DOHH2 (cell line): ENCODE results near the gene NPIPB8.
A peak's percentile ranks its signal among the peaks of the same experiment; 100 is the strongest.
"Not testable (repeated sequence)": the region's sequence is repeated elsewhere in the genome, so short reads cannot be mapped to it uniquely, and the experiment has no call there.

Experiments used
- H3F3A ChIP-seq: fragments of 200-600 bp; sonication (generic), shearing (Covaris generic); 2 replicates; pipeline ENCODE4 v1.6.0; 2016; ENCODE audit warnings: antibody characterized with exemption, mild to moderate bottlenecking; ENCODE audit not compliant: control insufficient read depth, insufficient read depth
- H3K27ac ChIP-seq: fragments of 200-600 bp; sonication (generic); 2 replicates; pipeline ENCODE4 v1.5.1; 2014; ENCODE audit warnings: low read depth, mild to moderate bottlenecking, low read length, moderate library complexity
- H3K27me3 ChIP-seq: fragments of 200-600 bp; sonication (generic); 2 replicates; pipeline ENCODE4 v1.6.1; 2014; ENCODE audit warnings: mild to moderate bottlenecking, low read length, mixed read lengths; ENCODE audit not compliant: control insufficient read depth
- H3K36me3 ChIP-seq: fragments of 200-600 bp; sonication (generic); 2 replicates; pipeline ENCODE4 v1.6.1; 2014; ENCODE audit warnings: mild to moderate bottlenecking, low read length, moderate library complexity, mixed read lengths; ENCODE audit not compliant: control insufficient read depth
- H3K4me1 ChIP-seq: fragments of 200-600 bp; sonication (generic); 2 replicates; pipeline ENCODE4 v1.6.1; 2014; ENCODE audit warnings: mild to moderate bottlenecking, low read length, mixed read lengths; ENCODE audit not compliant: control insufficient read depth
- H3K4me2 ChIP-seq: fragments of 200-600 bp; sonication (generic); 2 replicates; pipeline ENCODE4 v1.6.0; 2014; ENCODE audit warnings: mild to moderate bottlenecking, low read length, moderate library complexity
- H3K4me3 ChIP-seq: fragments of 200-600 bp; sonication (generic); 2 replicates; pipeline ENCODE4 v1.5.1; 2014; ENCODE audit warnings: mild to moderate bottlenecking, low read length, mixed read lengths
- H3K79me2 ChIP-seq: fragments of 200-600 bp; sonication (generic); 2 replicates; pipeline ENCODE4 v1.6.1; 2014; ENCODE audit warnings: mild to moderate bottlenecking, low read length, mixed read lengths; ENCODE audit not compliant: control insufficient read depth
- H3K9me2 ChIP-seq: fragments of 200-600 bp; sonication (generic); replicated peaks from 2 replicates; pipeline ENCODE4 v1.6.1; 2014; ENCODE audit warnings: mild to moderate bottlenecking, low read length, mixed read lengths; ENCODE audit not compliant: control insufficient read depth
- H3K9me3 ChIP-seq: fragments of 200-600 bp; sonication (generic); 2 replicates; pipeline ENCODE4 v1.6.1; 2014; ENCODE audit warnings: antibody characterized with exemption, low read length, mixed read lengths; ENCODE audit not compliant: control insufficient read depth, insufficient read depth
- H4K20me1 ChIP-seq: fragments of 200-600 bp; sonication (generic); 2 replicates; pipeline ENCODE4 v1.6.0; 2014; ENCODE audit warnings: low read depth, mild to moderate bottlenecking, antibody characterized with exemption, low read length, moderate library complexity; ENCODE audit not compliant: control insufficient read depth, insufficient read depth
- CTCF ChIP-seq: fragments of 200-600 bp; sonication (generic); IDR thresholded peaks from one replicate; pipeline ENCODE4 v1.5.1; 2014; ENCODE audit warnings: antibody characterized with exemption, mild to moderate bottlenecking, low read depth, low read length; ENCODE audit not compliant: poor library complexity, severe bottlenecking
- EZH2phosphoT487 ChIP-seq: fragments of 200-600 bp; sonication (generic); IDR thresholded peaks from 2 replicates; pipeline ENCODE4 v1.6.1; 2017; ENCODE audit warnings: borderline replicate concordance, mild to moderate bottlenecking, antibody characterized with exemption, low read length, moderate library complexity, mixed read lengths

Gene NPIPB8

GRCh38 chr16:28623172-28623711 lies 14.6 kb upstream of the NPIPB8 start:
- H3K79me2 ChIP-seq, result peaks cover 53% of the 10 kb centered on the region
- H4K20me1 ChIP-seq, result no peaks in the 10 kb centered on the region
- TF ChIP-seq CTCF (peak; percentile 7), EZH2phosphoT487 (no peak)
- H3K36me3 ChIP-seq, result peaks cover 43% of the 10 kb centered on the region
- H3K4me1 ChIP-seq, result peaks cover 42% of the 10 kb centered on the region
- H3F3A ChIP-seq, result peaks cover 28% of the 10 kb centered on the region
- H3K27ac ChIP-seq, result peak overlapping the region; percentile 79
- H3K27me3 ChIP-seq, result no peaks in the 10 kb centered on the region
- peak overlapping the region; percentile 87 for H3K4me3 ChIP-seq
- no peaks in the 10 kb centered on the region for H3K9me3 ChIP-seq
- no peaks in the 10 kb centered on the region for H3K9me2 ChIP-seq
- peak overlapping the region; percentile 74 for H3K4me2 ChIP-seq

DNA sequence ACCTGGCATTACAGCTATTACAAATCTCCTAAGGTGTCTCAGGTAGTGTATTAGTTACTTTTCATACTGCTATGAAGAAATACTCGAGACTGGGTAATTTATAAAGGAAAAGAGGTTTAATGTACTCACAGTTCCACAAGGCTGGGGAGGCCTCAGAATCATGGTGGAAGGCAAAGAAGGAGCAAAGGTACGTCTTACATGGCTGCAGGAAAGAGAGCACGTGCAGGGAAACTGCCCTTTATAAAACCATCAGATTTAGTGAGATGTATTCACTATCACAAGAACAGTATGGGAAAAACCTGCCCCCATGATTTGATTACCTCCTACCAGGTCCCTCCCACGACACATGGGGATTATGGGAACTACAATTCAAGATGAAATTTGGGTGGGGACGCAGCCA lies 7.0 kb upstream of the NPIPB8 start:
- H3K9me3 ChIP-seq, H3K4me3 ChIP-seq, H3K4me2 ChIP-seq, H3K4me1 ChIP-seq, H3K9me2 ChIP-seq, H4K20me1 ChIP-seq, H3K27ac ChIP-seq, H3K36me3 ChIP-seq, H3K79me2 ChIP-seq, H3F3A ChIP-seq, H3K27me3 ChIP-seq: not testable (repeated sequence)

DNA sequence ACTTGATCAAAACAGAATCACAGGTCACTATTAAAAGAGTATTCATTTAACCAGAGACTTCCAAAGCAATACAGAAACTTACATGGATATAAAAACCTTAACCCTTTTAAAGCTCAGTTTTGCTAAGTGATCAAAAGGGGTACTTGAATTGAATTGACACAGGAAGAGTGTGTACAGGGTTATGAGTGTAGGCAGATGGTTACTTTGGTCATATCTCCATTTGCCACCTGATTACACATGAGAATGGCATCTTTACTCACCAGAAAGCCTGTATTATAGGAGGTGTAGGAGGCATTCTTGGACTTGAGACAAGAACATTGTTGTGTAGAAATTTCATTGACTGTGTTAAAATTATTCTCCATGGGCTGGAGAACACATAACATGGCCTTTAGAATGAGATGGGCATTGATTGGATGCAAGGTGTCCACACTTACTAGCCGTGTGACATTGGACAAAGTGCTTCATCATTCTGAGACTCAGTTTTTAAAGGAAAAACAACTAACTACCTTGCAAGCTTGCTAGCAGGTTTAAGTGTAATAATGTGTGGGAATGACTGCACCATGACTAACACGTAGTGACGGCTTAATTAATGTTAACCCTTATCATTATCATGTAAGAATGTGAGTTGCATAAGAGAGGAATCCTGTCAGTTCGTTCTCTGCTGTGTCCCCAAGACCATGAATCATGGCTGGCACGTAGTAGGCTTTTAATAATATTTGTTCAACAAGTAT lies 1.6 kb upstream of the NPIPB8 start:
- not testable (repeated sequence) for H3K4me1 ChIP-seq, H3K4me2 ChIP-seq, H3F3A ChIP-seq, H3K27ac ChIP-seq, H3K27me3 ChIP-seq, H4K20me1 ChIP-seq, H3K4me3 ChIP-seq, H3K9me2 ChIP-seq, H3K79me2 ChIP-seq, H3K36me3 ChIP-seq, H3K9me3 ChIP-seq

- H3K27ac ChIP-seq, H3K4me1 ChIP-seq, H3K9me3 ChIP-seq, H3K4me3 ChIP-seq, H3K9me2 ChIP-seq, H3F3A ChIP-seq, H3K79me2 ChIP-seq, H3K27me3 ChIP-seq, H3K4me2 ChIP-seq, H3K36me3 ChIP-seq, H4K20me1 ChIP-seq: not testable (repeated sequence)
Observed at GRCh38 chr16:28638359-28638758, 494 bp downstream of the NPIPB8 start.

GRCh38 chr16:28639959-28640358 lies 2.1 kb downstream of the NPIPB8 start:
- not testable (repeated sequence) for H4K20me1 ChIP-seq, H3K9me3 ChIP-seq, H3K27me3 ChIP-seq, H3K79me2 ChIP-seq, H3K36me3 ChIP-seq, H3K9me2 ChIP-seq, H3K4me1 ChIP-seq, H3F3A ChIP-seq, H3K4me3 ChIP-seq, H3K27ac ChIP-seq, H3K4me2 ChIP-seq

DNA sequence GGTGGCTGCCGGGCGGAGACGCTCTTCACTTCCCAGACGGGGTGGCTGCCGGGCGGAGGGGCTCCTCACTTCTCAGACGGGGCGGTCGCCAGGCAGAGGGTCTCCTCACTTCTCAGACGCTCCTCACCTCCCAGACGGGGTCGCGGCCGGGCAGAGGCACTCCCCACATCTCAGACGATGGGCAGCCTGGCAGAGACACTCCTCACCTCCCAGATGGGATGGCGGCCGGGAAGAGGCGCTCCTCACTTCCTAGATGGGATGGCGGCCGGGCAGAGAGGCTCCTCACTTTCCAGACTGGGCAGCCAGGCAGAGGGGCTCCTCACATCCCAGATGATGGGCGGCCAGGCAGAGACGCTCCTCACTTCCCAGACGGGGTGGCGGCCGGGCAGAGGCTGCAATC lies 28.4 kb downstream of the NPIPB8 start:
- H3K36me3 ChIP-seq, H3K4me2 ChIP-seq, H3K9me3 ChIP-seq, H3K79me2 ChIP-seq, H4K20me1 ChIP-seq, H3K9me2 ChIP-seq, H3K27ac ChIP-seq, H3F3A ChIP-seq, H3K4me3 ChIP-seq, H3K27me3 ChIP-seq, H3K4me1 ChIP-seq: not testable (repeated sequence)

DNA sequence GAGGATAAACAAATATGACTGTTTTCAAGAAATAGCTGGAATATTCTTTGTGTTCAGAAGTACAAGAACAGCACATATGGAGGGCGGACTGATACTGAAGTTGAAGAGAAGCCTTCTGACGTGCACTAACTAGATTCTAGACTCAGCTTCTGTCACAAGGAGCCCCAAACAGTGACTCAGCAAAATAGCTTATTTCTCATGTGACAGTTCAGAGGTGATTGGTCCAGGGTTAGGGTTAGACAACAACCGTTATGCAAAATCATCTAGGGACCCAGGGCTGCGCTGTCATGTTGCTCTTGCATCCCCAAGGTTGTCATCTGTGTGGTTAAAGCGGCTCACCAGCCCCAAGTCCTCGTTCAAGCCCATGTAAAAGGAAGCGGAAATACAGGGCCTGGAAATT lies 29.6 kb downstream of the NPIPB8 start:
- not testable (repeated sequence) for H4K20me1 ChIP-seq, H3K9me2 ChIP-seq, H3K9me3 ChIP-seq, H3K4me1 ChIP-seq, H3K27ac ChIP-seq, H3K27me3 ChIP-seq, H3K4me3 ChIP-seq, H3F3A ChIP-seq, H3K36me3 ChIP-seq, H3K79me2 ChIP-seq, H3K4me2 ChIP-seq
